Endothelial cell of umbilical vein (primary cell): ENCODE data around the gene C17orf114.

Experiments
- BruUV-seq: library from RNA; stranded (reverse); fragments of 400-500 nt; replicated peaks from 2 replicates; lab custom pipeline; 2021; lab: Mats Ljungman, UMichigan
- CTCF ChIA-PET: fragments of 300-600, 350-600 bp; sonication (Branson Sonifier 250); formaldehyde crosslinking; loops from one replicate; lab custom pipeline; 2021; ENCODE audit warnings: antibody characterized with exemption, inconsistent platforms; lab: Charles Lee
- POLR2A ChIA-PET: fragments of 300-600, 350-600 bp; sonication (Branson Sonifier 250); formaldehyde crosslinking; loops from one replicate; lab custom pipeline; 2021; ENCODE audit warnings: antibody characterized with exemption, inconsistent platforms; lab: Charles Lee
- DNase-seq: peaks from one replicate; pipeline ENCODE4 v3.0.0-alpha.2; 2011; ENCODE audit warnings: low read depth, low spot score
- FAIRE-seq: peaks from 2 replicates; lab custom pipeline; 2011; peaks lifted over from hg19 to GRCh38; lab: Jason Lieb, UNC
- H2AFZ ChIP-seq: 2 replicates; pipeline ENCODE4 v1.6.0; 2012; ENCODE audit warnings: low read depth, low read length, control low read depth, inconsistent platforms
- H3K27ac ChIP-seq: 2 replicates; pipeline ENCODE4 v1.5.1; 2011; ENCODE audit warnings: low read depth, mild to moderate bottlenecking, control low read depth, low read length, moderate library complexity; ENCODE audit not compliant: insufficient read depth
- H3K27me3 ChIP-seq, 2 experiments: 2 replicates each; pipeline versions ENCODE4 v1.6.0 to v1.6.1; 2011; ENCODE audit warnings: low read length in 2 of 2, mixed read lengths in 1 of 2; ENCODE audit not compliant: control insufficient read depth in 2 of 2, insufficient read depth in 2 of 2
- H3K36me3 ChIP-seq, 2 experiments: 2 replicates in 1 of 2; 3 replicates in 1 of 2; pipeline ENCODE4 v1.5.1; 2011; ENCODE audit warnings: low read length in 2 of 2, mild to moderate bottlenecking in 1 of 2, moderate library complexity in 1 of 2; ENCODE audit not compliant: control insufficient read depth in 2 of 2, insufficient read depth in 2 of 2; ENCODE audit errors: extremely low read depth in 1 of 2
- H3K4me1 ChIP-seq: 3 replicates; pipeline ENCODE4 v1.5.1; 2011; ENCODE audit warnings: mild to moderate bottlenecking, low read length; ENCODE audit not compliant: control insufficient read depth, insufficient read depth; ENCODE audit errors: extremely low read depth
- H3K4me2 ChIP-seq: 2 replicates; pipeline ENCODE4 v1.6.1; 2011; ENCODE audit warnings: low read length, control low read depth, mixed read lengths; ENCODE audit not compliant: insufficient read depth
- H3K4me3 ChIP-seq, 3 experiments: fragments of 200-600 bp in 1 of 3; sonication (generic), shearing (Covaris generic) in 1 of 3; replicated peaks in 1 of 3; 2 replicates each; pipeline ENCODE4 v1.5.1; 2011 to 2016; ENCODE audit warnings: control low read depth in 3 of 3, low read length in 3 of 3, mild to moderate bottlenecking in 2 of 3, inconsistent platforms in 1 of 3, low read depth in 1 of 3, moderate library complexity in 1 of 3; ENCODE audit not compliant: insufficient read depth in 1 of 3
- H3K79me2 ChIP-seq: 2 replicates; pipeline ENCODE4 v1.6.0; 2012; ENCODE audit warnings: low read length, inconsistent platforms; ENCODE audit not compliant: control insufficient read depth, insufficient read depth
- H3K9ac ChIP-seq: replicated peaks from 2 replicates; pipeline ENCODE3; 2011; ENCODE audit warnings: low read length, control low read depth; ENCODE audit not compliant: insufficient read depth; ENCODE audit errors: extremely low read depth
- H3K9me1 ChIP-seq: replicated peaks from 3 replicates; pipeline ENCODE4 v1.6.0; 2011; ENCODE audit warnings: mild to moderate bottlenecking, low read length; ENCODE audit not compliant: control insufficient read depth, insufficient read depth; ENCODE audit errors: extremely low read depth
- H3K9me3 ChIP-seq: replicated peaks from 2 replicates; pipeline ENCODE4 v1.5.1; 2012; ENCODE audit warnings: low read length, inconsistent platforms; ENCODE audit not compliant: control insufficient read depth, insufficient read depth
- H4K20me1 ChIP-seq: replicated peaks from 2 replicates; pipeline ENCODE3; 2011; ENCODE audit warnings: mild to moderate bottlenecking, low read length; ENCODE audit not compliant: control insufficient read depth, insufficient read depth; ENCODE audit errors: extremely low read depth
- CTCF ChIP-seq, 2 donors: IDR thresholded peaks; 1 replicate in 1 of 2; 2 replicates in 1 of 2; pipeline ENCODE4 v1.5.1; 2011; ENCODE audit warnings: low read length in 2 of 2, mild to moderate bottlenecking in 2 of 2, moderate library complexity in 2 of 2, control low read depth in 1 of 2, inconsistent platforms in 1 of 2, low read depth in 1 of 2; ENCODE audit not compliant: insufficient read depth in 1 of 2; ENCODE audit errors: extremely low read depth in 1 of 2
- EZH2 ChIP-seq: IDR thresholded peaks from 2 replicates; pipeline ENCODE4 v1.6.1; 2012; ENCODE audit warnings: borderline replicate concordance, low read depth, mild to moderate bottlenecking, moderate library complexity, low read length, inconsistent platforms; ENCODE audit not compliant: severe bottlenecking
- FOS ChIP-seq: IDR thresholded peaks from 2 replicates; pipeline ENCODE4 v1.6.1; 2011; ENCODE audit warnings: mild to moderate bottlenecking, low read length, moderate library complexity, borderline replicate concordance; ENCODE audit not compliant: insufficient read depth
- GATA2 ChIP-seq: IDR thresholded peaks from 2 replicates; pipeline ENCODE4 v1.7.0; 2011; ENCODE audit warnings: low read depth, mild to moderate bottlenecking, moderate library complexity, mixed read lengths, low read length; ENCODE audit not compliant: insufficient read length, insufficient read depth
- JUN ChIP-seq: IDR thresholded peaks from 2 replicates; pipeline ENCODE4 v1.6.1; 2011; ENCODE audit warnings: borderline replicate concordance, low read depth; ENCODE audit not compliant: insufficient read length, insufficient read depth
- MYC ChIP-seq: IDR thresholded peaks from one replicate; pipeline ENCODE4 v1.6.1; 2011; ENCODE audit warnings: mild to moderate bottlenecking, low read depth, low read length
- POLR2A ChIP-seq: IDR thresholded peaks from 2 replicates; pipeline ENCODE4 v1.6.1; 2012; ENCODE audit warnings: low read depth, mild to moderate bottlenecking, control low read depth, low read length
- POLR2AphosphoS5 ChIP-seq: IDR thresholded peaks from 2 replicates; pipeline ENCODE4 v1.6.1; 2012; ENCODE audit warnings: low read depth, mild to moderate bottlenecking, control low read depth, low read length, moderate library complexity; ENCODE audit not compliant: insufficient read depth
- dilution Hi-C: fragments of 300-500 bp; cut with MboI; formaldehyde crosslinking; loops from one replicate; pipeline ENCODE4 v1.15.0; 2019; ENCODE audit warnings: low sequenced_read_pairs; ENCODE audit not compliant: extremely low pct_ligation_motif_present
- intact Hi-C: fragments of 100-400 bp; cut with micrococcal nuclease; formaldehyde crosslinking; loops from one replicate; pipeline ENCODE4 v1.10.0; 2022
- TF ChIP-seq, protein P1 (sequence below): IDR thresholded peaks from 2 replicates; pipeline ENCODE4 v1.6.1; 2011; ENCODE audit not compliant: insufficient read depth, insufficient read length

Gene C17orf114

DNA sequence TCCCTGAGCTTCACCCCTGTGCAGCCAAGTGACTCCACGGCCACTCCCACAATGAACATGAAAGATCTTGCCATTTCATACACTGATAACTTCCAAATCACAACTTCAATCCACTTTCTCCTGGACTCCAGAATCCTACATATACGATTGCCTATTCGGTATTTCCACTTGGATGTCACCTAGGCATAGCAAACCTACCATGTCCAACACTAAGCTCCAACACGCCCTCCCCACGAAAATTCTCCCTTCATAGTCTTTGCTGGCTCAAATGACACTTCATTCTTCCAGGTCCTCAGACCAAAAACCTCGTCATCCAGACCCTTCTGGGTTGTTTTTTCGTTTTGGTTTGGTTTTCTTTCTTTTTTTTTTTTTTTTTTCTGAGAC, 11.4 kb downstream of the C17orf114 start:
- no peak overlapping the region for H3K27ac ChIP-seq

More for the DNA sequence above, 11.4 kb downstream of the C17orf114 start:
- Histone ChIP-seq H3K9ac (no peak overlapping the region), H4K20me1 (no peaks in the 10 kb centered on the region), H3K79me2 (no peaks in the 10 kb centered on the region), H3K27me3 (peaks cover 0 to under 1% of the 10 kb centered on the region in 2 experiments), H3K4me3 (peak overlapping the region in 2 of 3 experiments; percentile 10 to 65), H3K4me2 (peak overlapping the region; percentile 6), H3K4me1 (peaks cover 19% of the 10 kb centered on the region), H3K36me3 (no peaks in the 10 kb centered on the region), H2AFZ (peak overlapping the region; percentile 35), H3K9me3 (no peaks in the 10 kb centered on the region), H3K9me1 (no peaks in the 10 kb centered on the region)
- dilution Hi-C loops: no loop called here
- no TSS peak for BruUV-seq
- intact Hi-C loops: loop anchor here (1.0 kb wide), 2 partner anchors 45 to 59 kb away; partner anchors contain the start of gene MED11
- FAIRE-seq (no peak), DNase-seq (no peak)
- no peak for TF ChIP-seq JUN
- TF ChIP-seq, protein P1, sequence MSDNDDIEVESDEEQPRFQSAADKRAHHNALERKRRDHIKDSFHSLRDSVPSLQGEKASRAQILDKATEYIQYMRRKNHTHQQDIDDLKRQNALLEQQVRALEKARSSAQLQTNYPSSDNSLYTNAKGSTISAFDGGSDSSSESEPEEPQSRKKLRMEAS: no peak
- TF ChIP-seq POLR2AphosphoS5: no peak
- TF ChIP-seq POLR2A: no peak
- no peak for TF ChIP-seq EZH2
- no peak for TF ChIP-seq GATA2
- TF ChIP-seq CTCF (IDR thresholded peaks at IDR 0.05; ENCODE audit: extremely low read depth in 1 of 2, insufficient read depth in 1 of 2, low read depth in 1 of 2, low read length in 2 of 2): no peak
- no peak for TF ChIP-seq MYC
- no peak for TF ChIP-seq FOS
- ChIA-PET CTCF (interaction anchor here (0.6 to 5.9 kb wide), 32 partner anchors 9 to 226 kb away, joined by 3 to 65 read pairs (median 6); partner anchors contain the start of genes ARRB2, C17orf107, CHRNE and MED11), POLR2A (interaction anchor here (0.6 to 0.7 kb wide), 2 partner anchors 12 to 81 kb away, joined by 3 read pairs; partner anchors contain the start of gene ARRB2)
